GM18498 (cell line): ENCODE results near the gene CPLX3.

ENCODE experiments used
- ATAC-seq: cut with Tn5 transposase; IDR thresholded peaks from one replicate; pipeline ENCODE4 v1.9.1; 2021; ENCODE audit warnings: mild to moderate bottlenecking, moderate library complexity; ENCODE audit not compliant: unreplicated experiment

CPLX3 gene

GRCh38 chr15:74801311-74801997 is 25.0 kb upstream of the CPLX3 start:
- ATAC-seq = no peak

- ATAC-seq = no peak
Measured at GRCh38 chr15:74802290-74802689, 24.1 kb upstream of the CPLX3 start.

GRCh38 chr15:74802862-74803447 is 23.5 kb upstream of the CPLX3 start:
- no peak for ATAC-seq

- no peak for ATAC-seq
Measured at GRCh38 chr15:74804935-74805334, 21.5 kb upstream of the CPLX3 start.

GRCh38 chr15:74807282-74807681 is 19.1 kb upstream of the CPLX3 start:
- ATAC-seq = no peak

GRCh38 chr15:74808078-74808839 is 18.2 kb upstream of the CPLX3 start:
- ATAC-seq = no peak

GRCh38 chr15:74808840-74809229 is 17.6 kb upstream of the CPLX3 start:
- ATAC-seq = no peak

GRCh38 chr15:74809242-74809641 is 17.2 kb upstream of the CPLX3 start:
- ATAC-seq = no peak

GRCh38 chr15:74809956-74810355 is 16.5 kb upstream of the CPLX3 start:
- no peak for ATAC-seq

- ATAC-seq = no peak
Measured at GRCh38 chr15:74812533-74812932, 13.9 kb upstream of the CPLX3 start, which contains the start of gene LMAN1L. Gene LMAN1L (plus strand): TSS chr15:74812835. CDS start chr15:74812855, 20 bp downstream.

- ATAC-seq = no peak
Measured at GRCh38 chr15:74815121-74815934, 11.1 kb upstream of the CPLX3 start.

- ATAC-seq = no peak
Measured at GRCh38 chr15:74815961-74816360, 10.5 kb upstream of the CPLX3 start.

GRCh38 chr15:74816624-74817369 is 9.6 kb upstream of the CPLX3 start:
- no peak for ATAC-seq

GRCh38 chr15:74817370-74817737 is 9.1 kb upstream of the CPLX3 start:
- ATAC-seq = no peak

GRCh38 chr15:74820056-74820455 is 6.4 kb upstream of the CPLX3 start:
- no peak for ATAC-seq

- ATAC-seq = peak; percentile 82
Measured at GRCh38 chr15:74821091-74821789, 5.2 kb upstream of the CPLX3 start.

GRCh38 chr15:74821790-74822158 is 4.7 kb upstream of the CPLX3 start:
- no peak for ATAC-seq

GRCh38 chr15:74822233-74822632 is 4.2 kb upstream of the CPLX3 start:
- ATAC-seq = no peak

GRCh38 chr15:74823324-74823723 is 3.1 kb upstream of the CPLX3 start:
- no peak for ATAC-seq

- ATAC-seq = no peak
Measured at GRCh38 chr15:74824976-74825375, 1.5 kb upstream of the CPLX3 start.
